GM21576 (cell line): ENCODE measurements around the gene ANKRD53.

Experiments
- ATAC-seq: cut with Tn5 transposase; IDR thresholded peaks from one replicate; pipeline ENCODE4 v1.9.1; 2021; ENCODE audit warnings: mild to moderate bottlenecking, moderate library complexity; ENCODE audit not compliant: unreplicated experiment

ANKRD53 gene

DNA sequence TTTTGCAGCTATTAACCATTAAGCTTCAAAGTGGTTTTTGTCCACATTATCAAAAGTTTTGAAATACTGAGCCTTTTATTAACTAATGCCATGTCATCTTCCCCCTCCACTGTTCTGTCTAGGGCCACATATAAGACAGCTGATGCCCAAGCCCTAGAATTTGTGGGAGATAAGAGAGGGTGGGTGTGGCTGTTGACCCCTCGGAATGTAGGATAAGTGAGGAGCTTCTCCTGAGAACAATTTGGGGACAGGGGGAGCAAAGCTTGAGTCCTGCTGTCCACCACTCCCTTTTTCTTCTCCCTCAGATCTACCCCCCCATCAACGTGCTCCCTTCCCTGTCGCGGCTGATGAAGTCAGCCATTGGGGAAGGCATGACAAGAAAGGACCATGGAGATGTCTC, 14.3 kb upstream of the ANKRD53 start:
- ATAC-seq = no peak

DNA sequence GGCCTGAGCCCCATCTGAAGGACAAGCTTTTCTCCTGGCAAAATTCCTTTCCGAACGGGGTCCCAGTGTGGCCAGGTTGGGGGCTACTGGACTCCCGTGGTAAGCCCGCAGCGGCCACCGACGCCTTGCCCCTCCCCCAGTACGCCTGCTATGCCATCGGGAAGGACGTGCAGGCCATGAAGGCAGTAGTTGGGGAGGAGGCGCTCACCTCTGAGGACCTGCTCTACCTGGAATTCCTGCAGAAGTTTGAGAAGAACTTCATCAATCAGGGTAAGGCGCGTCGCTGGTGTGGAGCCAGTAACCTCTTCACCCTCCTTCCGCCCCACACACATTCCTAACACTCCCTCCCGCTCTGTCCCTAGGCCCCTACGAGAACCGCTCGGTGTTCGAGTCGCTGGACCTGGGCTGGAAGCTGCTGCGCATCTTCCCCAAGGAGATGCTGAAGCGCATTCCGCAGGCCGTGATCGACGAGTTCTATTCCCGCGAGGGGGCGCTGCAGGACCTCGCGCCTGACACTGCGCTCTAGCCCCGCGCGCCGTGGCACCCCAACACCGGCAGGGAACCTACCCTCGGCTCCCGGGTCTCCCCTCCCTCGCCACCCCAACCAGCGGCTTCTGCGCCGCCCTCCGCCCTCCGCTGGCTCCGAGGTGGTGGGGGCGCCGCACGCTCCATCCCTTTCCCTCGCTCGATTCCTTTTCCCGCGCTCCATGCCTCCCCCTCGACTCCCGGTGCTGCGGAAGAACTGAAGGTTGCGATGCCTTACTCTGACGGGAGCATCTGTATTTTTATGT, 13.6 kb upstream of the ANKRD53 start:
- ATAC-seq = peak; percentile 85

- ATAC-seq = no peak
These were observed 12.9 kb upstream of the ANKRD53 start for GRCh38 chr2:70965506-70965905.

DNA sequence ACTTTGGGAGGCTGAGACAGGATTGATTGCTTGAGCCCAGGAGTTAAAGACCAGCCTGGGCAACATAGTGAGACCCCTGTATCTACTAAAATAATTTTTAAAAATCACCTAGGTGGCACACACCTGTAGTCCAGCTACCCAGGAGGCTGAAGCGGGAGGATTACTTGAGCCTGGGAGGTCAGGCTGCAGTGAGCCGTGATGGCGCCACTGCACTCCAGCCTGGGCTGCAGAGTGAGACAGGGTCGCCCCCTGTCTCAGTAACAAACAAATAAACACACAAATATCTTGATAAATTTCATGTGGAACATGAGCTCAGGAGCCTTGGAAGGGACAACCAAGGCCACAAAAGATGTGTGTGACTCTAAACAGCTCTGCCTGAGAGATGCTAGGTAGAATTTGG, 11.7 kb upstream of the ANKRD53 start:
- ATAC-seq = no peak

- ATAC-seq = no peak
These were observed 11.2 kb upstream of the ANKRD53 start for GRCh38 chr2:70967189-70967588.

- ATAC-seq = no peak
These were observed 3.8 kb upstream of the ANKRD53 start for GRCh38 chr2:70974592-70974991.

DNA sequence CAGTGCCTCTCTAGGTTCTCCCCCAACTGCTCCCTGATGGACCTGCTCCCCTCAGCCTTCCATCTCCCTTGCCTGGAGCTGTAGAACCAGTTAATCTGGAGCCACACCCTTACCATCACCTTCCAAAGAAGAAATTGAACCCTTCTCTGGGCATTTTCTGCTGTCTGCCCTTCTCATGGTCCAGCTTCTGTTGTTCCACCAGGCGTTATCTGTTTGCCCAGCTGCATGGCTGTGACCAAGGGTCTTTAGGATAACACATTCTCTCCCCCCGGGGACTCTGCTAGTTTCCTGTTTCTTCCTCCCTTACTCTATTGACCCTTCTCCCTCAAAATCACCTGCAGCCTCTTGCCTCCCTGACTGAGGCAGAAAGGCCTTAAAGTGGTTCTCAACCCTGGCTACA, 3.2 kb upstream of the ANKRD53 start:
- no peak for ATAC-seq

- no peak for ATAC-seq
These were observed 725 bp upstream of the ANKRD53 start for GRCh38 chr2:70977605-70978205.

DNA sequence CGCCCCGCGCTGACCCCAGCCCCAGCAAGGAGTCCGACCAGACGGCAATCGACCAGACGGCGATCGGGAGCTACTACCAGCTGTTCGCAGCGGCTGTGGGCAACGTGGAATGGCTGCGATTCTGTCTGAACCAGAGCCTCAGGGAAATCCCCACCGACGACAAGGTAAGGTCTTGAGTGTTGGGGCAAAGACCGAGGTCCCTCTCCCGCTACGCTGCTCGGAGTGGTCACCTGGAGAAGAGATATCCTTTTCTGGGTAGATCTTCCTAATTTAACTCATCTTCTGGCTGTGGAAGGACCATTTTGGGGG, 704 bp downstream of the ANKRD53 start:
- no peak for ATAC-seq

DNA sequence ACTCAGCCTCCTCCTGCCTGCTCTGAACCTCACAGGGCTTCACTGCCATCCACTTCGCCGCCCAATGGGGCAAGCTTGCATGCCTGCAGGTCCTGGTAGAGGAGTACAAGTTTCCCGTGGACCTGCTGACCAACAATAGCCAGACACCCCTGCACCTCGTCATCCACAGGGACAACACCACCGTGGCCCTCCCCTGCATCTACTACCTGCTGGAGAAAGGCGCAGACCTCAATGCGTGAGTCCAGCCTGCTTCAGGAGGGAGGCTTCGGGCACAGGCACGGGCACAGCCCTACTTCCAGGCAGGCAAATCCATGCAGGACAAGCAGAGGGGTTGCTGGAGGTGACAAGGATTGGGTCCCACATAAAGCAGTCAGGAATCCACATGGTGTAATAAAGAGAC, 1.2 kb downstream of the ANKRD53 start:
- ATAC-seq = no peak

DNA sequence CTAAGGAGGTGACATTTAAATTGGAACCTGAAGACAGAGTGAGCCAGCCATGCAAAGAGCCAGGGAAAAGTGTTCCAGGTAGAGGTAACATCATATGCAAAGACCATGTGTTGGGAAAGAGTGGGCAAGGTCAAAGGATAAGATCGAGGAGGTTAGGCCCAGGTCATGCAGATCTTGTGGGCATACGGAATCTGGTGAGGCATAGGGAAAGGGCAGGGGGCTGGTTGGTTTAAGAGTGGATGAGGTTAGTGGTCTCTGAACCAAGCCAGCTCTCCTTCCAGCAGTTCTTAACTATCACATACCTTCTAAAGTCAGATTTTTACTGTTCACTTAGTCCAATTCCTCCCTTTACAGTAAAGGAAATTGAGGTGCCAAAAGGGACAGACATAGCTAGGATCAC, 3.0 kb downstream of the ANKRD53 start:
- ATAC-seq = no peak

GRCh38 chr2:70981866-70982810, 3.7 kb downstream of the ANKRD53 start:
- no peak for ATAC-seq

- ATAC-seq = no peak
These were observed 4.5 kb downstream of the ANKRD53 start for GRCh38 chr2:70982971-70983370.

GRCh38 chr2:70983506-70984227, 5.2 kb downstream of the ANKRD53 start:
- ATAC-seq = no peak

DNA sequence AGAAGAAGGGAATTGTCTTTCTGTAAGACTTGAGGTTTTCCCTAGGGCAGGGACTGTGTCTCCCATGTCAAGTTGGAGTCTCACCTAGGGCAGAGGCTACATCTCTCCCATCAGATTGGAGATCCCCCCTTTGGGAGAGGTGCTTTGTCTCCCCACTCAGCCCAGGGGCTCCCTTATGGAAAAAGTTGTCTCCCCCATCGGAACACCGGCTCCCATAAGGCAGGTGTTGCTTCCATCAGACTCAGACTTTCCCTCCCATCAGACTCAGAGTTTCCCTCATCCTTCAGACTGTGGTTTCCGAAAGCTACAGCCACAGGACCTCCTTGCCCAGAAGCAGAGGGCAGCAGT, 5.8 kb downstream of the ANKRD53 start:
- no peak for ATAC-seq

DNA sequence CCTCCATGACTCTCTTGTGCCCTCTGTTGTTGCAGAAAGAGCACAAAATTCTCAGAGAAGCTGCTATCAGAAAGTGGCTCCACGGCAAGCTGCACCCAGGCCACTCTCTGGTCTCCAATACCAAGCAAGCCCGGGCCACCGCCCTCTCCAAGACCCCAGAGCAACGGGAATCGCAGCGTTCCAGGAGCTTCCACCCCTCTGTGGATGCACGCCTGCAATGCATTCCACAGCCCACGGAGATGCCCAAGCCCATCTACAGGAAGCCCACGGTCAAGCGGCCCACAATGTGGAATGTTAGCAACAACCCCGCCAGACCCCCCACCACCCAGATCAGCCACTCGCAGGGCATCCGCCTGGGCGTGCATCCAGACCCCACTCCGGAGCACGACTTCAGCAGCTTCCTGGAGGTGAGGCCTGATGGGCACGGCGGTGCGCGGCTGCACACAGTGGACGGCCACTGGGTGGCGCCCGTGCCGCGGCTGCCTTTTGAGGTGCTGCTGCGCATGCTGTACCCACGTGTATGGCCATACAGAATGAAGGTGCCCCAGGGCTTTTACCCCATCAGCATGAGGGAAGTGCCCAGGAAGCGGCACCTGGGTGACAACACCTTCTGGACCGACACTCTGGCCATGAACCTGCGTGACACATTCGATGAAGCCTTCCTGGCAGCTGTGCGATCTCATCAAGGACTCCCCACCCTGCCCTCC, 6.3 kb downstream of the ANKRD53 start:
- ATAC-seq = peak; percentile 76

- ATAC-seq = no peak
These were observed 6.9 kb downstream of the ANKRD53 start for GRCh38 chr2:70985283-70985688.

- ATAC-seq = no peak
These were observed 7.5 kb downstream of the ANKRD53 start for GRCh38 chr2:70985956-70986355.

- ATAC-seq = no peak
These were observed 8.2 kb downstream of the ANKRD53 start for GRCh38 chr2:70986499-70987189.

GRCh38 chr2:70987386-70987785, 9.0 kb downstream of the ANKRD53 start:
- ATAC-seq = no peak
